Gastrocnemius medialis (tissue), 4 donors: ENCODE data around the gene S100PBP. TPM values are rescaled to one million over a fixed set of nuclear protein-coding genes. Genes with fewer than 3 reads are reported as not detected.

Experiments
- ATAC-seq, 2 donors: fragments of 150-250 bp; one replicate each; pipeline ENCODE4 v1.9.1; 2016
- DNase-seq, 2 donors: peaks; one replicate each; pipeline ENCODE4 v3.0.0-alpha.2; 2019
- H3K27ac ChIP-seq, 4 donors: fragments of 200-600 bp; sonication (generic); 1 replicate in 1 of 4; 2 replicates in 3 of 4; pipeline ENCODE4 v1.5.1; 2016 to 2018; ENCODE audit warnings: mild to moderate bottlenecking in 2 of 4, moderate library complexity in 1 of 4
- H3K27me3 ChIP-seq, 3 donors: fragments of 200-600 bp; sonication (generic) in 2 of 3; 1 replicate in 1 of 3; 2 replicates in 2 of 3; pipeline versions ENCODE4 v1.5.1 to v1.6.0; 2016 to 2019; ENCODE audit warnings: mild to moderate bottlenecking in 1 of 3, moderate library complexity in 1 of 3
- H3K36me3 ChIP-seq, 2 donors: fragments of 200-600 bp; sonication (generic) in 1 of 2; one replicate each; pipeline ENCODE4 v1.5.1; 2017 to 2018
- H3K4me1 ChIP-seq, 2 donors: fragments of 200-600 bp; sonication (generic) in 1 of 2; one replicate each; pipeline ENCODE4 v1.5.1; 2016 to 2017; ENCODE audit warnings: mild to moderate bottlenecking in 2 of 2
- H3K4me3 ChIP-seq, 4 donors: fragments of 200-600 bp; sonication (generic) in 3 of 4; 1 replicate in 1 of 4; 2 replicates in 3 of 4; pipeline ENCODE4 v1.5.1; 2016 to 2019; ENCODE audit warnings: mild to moderate bottlenecking in 2 of 4
- H3K9me3 ChIP-seq, 3 donors: fragments of 200-600 bp; sonication (generic) in 2 of 3; 1 replicate in 1 of 3; 2 replicates in 2 of 3; pipeline ENCODE4 v1.5.1; 2016 to 2019
- CTCF ChIP-seq, 5 experiments: fragments of 450-650 bp in 3 of 5; fragments of 200-600 bp in 2 of 5; sonication (generic) in 2 of 5; IDR thresholded peaks in 4 of 5; conservative IDR thresholded peaks in 1 of 5; 1 replicate in 4 of 5; 2 replicates in 1 of 5; pipeline ENCODE4 v1.5.1; 2016 to 2019; ENCODE audit warnings: antibody characterized with exemption in 5 of 5, mild to moderate bottlenecking in 3 of 5, moderate library complexity in 3 of 5
- POLR2A ChIP-seq, 2 donors: fragments of 450-650 bp; IDR thresholded peaks; one replicate each; pipeline ENCODE4 v1.6.1; 2017; ENCODE audit warnings: antibody characterized with exemption in 2 of 2, mild to moderate bottlenecking in 2 of 2, moderate library complexity in 2 of 2
- in situ Hi-C, 4 donors: fragments of 200-750 bp; cut with MboI; loops; one replicate each; pipeline versions ENCODE4 v1.15.0 to v1.8.0; 2017; ENCODE audit warnings: low sequenced_read_pairs in 4 of 4
- intact Hi-C: fragments of 100-400 bp; cut with DNase I; formaldehyde crosslinking; loops from one replicate; pipeline ENCODE4 v1.15.1; 2023; ENCODE audit warnings: low total_unique reads
- total RNA-seq, 4 donors: library from RNA; depleted of rRNA; stranded (reverse); fragments of >200 nt; gene quantifications; one replicate each; pipeline versions ENCODE4 v1.1.0 to v1.2.3, GENCODE V29; 2016

S100PBP gene
- total RNA-seq, 4 donors from 2014 or later: 4.9 to 11.5 (median 9.9) TPM

- intact Hi-C loops (no loop called here), in situ Hi-C loops (no loop called here)
- no peaks in the 10 kb centered on the region for H3K9me3 ChIP-seq
- H3K4me3 ChIP-seq: no peak overlapping the region
- ATAC-seq (no peak), DNase-seq (no peak)
- no peak for TF ChIP-seq POLR2A (IDR thresholded peaks at IDR 0.05)
- TF ChIP-seq CTCF (IDR thresholded peaks at IDR 0.05 in 4 of 5, conservative IDR thresholded peaks at IDR 0.05 in 1 of 5): no peak
- H3K27me3 ChIP-seq: no peaks in the 10 kb centered on the region
- H3K36me3 ChIP-seq: peaks cover 0 to 49% of the 10 kb centered on the region in 2 donors
- H3K4me1 ChIP-seq: no peaks in the 10 kb centered on the region
- no peak overlapping the region for H3K27ac ChIP-seq
Observed at GRCh38 chr1:32825181-32825580, 7.7 kb downstream of the S100PBP start.

- no peak overlapping the region for H3K27ac ChIP-seq
- in situ Hi-C loops (no loop called here), intact Hi-C loops (no loop called here)
- TF ChIP-seq POLR2A (IDR thresholded peaks at IDR 0.05) (no peak), CTCF (IDR thresholded peaks at IDR 0.05 in 4 of 5, conservative IDR thresholded peaks at IDR 0.05 in 1 of 5) (no peak)
- DNase-seq (no peak), ATAC-seq (no peak)
- H3K27me3 ChIP-seq: no peaks in the 10 kb centered on the region
- H3K4me3 ChIP-seq: no peak overlapping the region
- peaks cover 0 to 81% of the 10 kb centered on the region in 2 donors for H3K36me3 ChIP-seq
- no peaks in the 10 kb centered on the region for H3K9me3 ChIP-seq
- no peaks in the 10 kb centered on the region for H3K4me1 ChIP-seq
Observed at GRCh38 chr1:32828341-32828740, 10.9 kb downstream of the S100PBP start.

- no peak overlapping the region for H3K4me3 ChIP-seq
- H3K36me3 ChIP-seq: peaks cover 0 to 98% of the 10 kb centered on the region in 2 donors
- in situ Hi-C loops: no loop called here
- H3K4me1 ChIP-seq: no peaks in the 10 kb centered on the region
- ATAC-seq (no peak), DNase-seq (no peak)
- no peak for TF ChIP-seq POLR2A (IDR thresholded peaks at IDR 0.05)
- no peak for TF ChIP-seq CTCF (IDR thresholded peaks at IDR 0.05 in 4 of 5, conservative IDR thresholded peaks at IDR 0.05 in 1 of 5)
- intact Hi-C loops: no loop called here
- H3K27ac ChIP-seq: no peak overlapping the region
- no peaks in the 10 kb centered on the region for H3K27me3 ChIP-seq
- no peaks in the 10 kb centered on the region for H3K9me3 ChIP-seq
Observed at GRCh38 chr1:32830092-32830852, 12.8 kb downstream of the S100PBP start.

- no peaks in the 10 kb centered on the region for H3K4me1 ChIP-seq
- no peak overlapping the region for H3K4me3 ChIP-seq
- H3K27me3 ChIP-seq: no peaks in the 10 kb centered on the region
- intact Hi-C loops (no loop called here), in situ Hi-C loops (no loop called here)
- H3K27ac ChIP-seq: no peak overlapping the region
- H3K9me3 ChIP-seq: no peaks in the 10 kb centered on the region
- no peak for ATAC-seq
- H3K36me3 ChIP-seq: peaks cover 0 to 96% of the 10 kb centered on the region in 2 donors
- TF ChIP-seq CTCF (IDR thresholded peaks at IDR 0.05 in 4 of 5, conservative IDR thresholded peaks at IDR 0.05 in 1 of 5) (no peak), POLR2A (IDR thresholded peaks at IDR 0.05) (no peak)
- no peak for DNase-seq
Observed at GRCh38 chr1:32831878-32832277, 14.4 kb downstream of the S100PBP start.
